GM12878 (cell line): ENCODE data around the gene POLR2B. TPM values are rescaled to one million over a fixed set of nuclear protein-coding genes. Genes with fewer than 3 reads are reported as not detected.

Source experiments
- ATAC-seq: fragments of 200-7000 bp; cut with Tn5 transposase; 3 replicates; pipeline ENCODE4 v1.9.1; 2020; ENCODE audit warnings: mild to moderate bottlenecking, moderate library complexity
- BruUV-seq: library from RNA; stranded (reverse); fragments of 400-500 nt; replicated peaks from 2 replicates; lab custom pipeline; 2021; lab: Mats Ljungman, UMichigan
- CTCF ChIA-PET: fragments of 300-600 bp; sonication (Branson Sonifier 250); formaldehyde crosslinking; extraction: SDS; loops from one replicate; lab custom pipeline; 2021; ENCODE audit warnings: inconsistent platforms; lab: Yijun Ruan, JAX
- POLR2A ChIA-PET: fragments of 350-600 bp; formaldehyde crosslinking; extraction: SDS; loops from one replicate; lab custom pipeline; 2021; ENCODE audit warnings: inconsistent platforms; lab: Charles Lee
- RAD21 ChIA-PET: fragments of 300-600 bp; sonication (Branson Sonifier 250); formaldehyde crosslinking; loops from one replicate; lab custom pipeline; 2023; ENCODE audit warnings: antibody characterized with exemption; ENCODE audit not compliant: unreplicated experiment; lab: Charles Lee
- SMC1A ChIA-PET: fragments of 300-600 bp; sonication (Branson Sonifier 250); formaldehyde crosslinking; loops from one replicate; lab custom pipeline; 2023; ENCODE audit not compliant: unreplicated experiment, uncharacterized antibody; lab: Charles Lee
- DNase-seq: peaks from one replicate; pipeline ENCODE4 v3.0.0-alpha.2; 2011; ENCODE audit warnings: low read depth, low spot score
- FAIRE-seq: peaks from 3 replicates; lab custom pipeline; 2011; peaks lifted over from hg19 to GRCh38; lab: Jason Lieb, UNC
- H2AFZ ChIP-seq: 2 replicates; pipeline ENCODE4 v1.6.0; 2011; ENCODE audit warnings: low read depth, low read length, control low read depth; ENCODE audit not compliant: control insufficient read depth
- H3K27ac ChIP-seq: 2 replicates; pipeline ENCODE4 v1.5.1; 2011; ENCODE audit warnings: control low read depth; ENCODE audit not compliant: control insufficient read depth, insufficient read depth
- H3K27me3 ChIP-seq, 2 experiments: replicated peaks in 1 of 2; 2 replicates each; pipeline versions ENCODE4 v1.6.0 to v1.6.1; 2011; ENCODE audit warnings: low read length in 1 of 2; ENCODE audit not compliant: control insufficient read depth in 2 of 2, insufficient read depth in 2 of 2
- H3K36me3 ChIP-seq, 2 experiments: 2 replicates each; pipeline ENCODE4 v1.5.1; 2011; ENCODE audit warnings: low read length in 1 of 2; ENCODE audit not compliant: control insufficient read depth in 2 of 2, insufficient read depth in 2 of 2
- H3K4me1 ChIP-seq: 2 replicates; pipeline ENCODE4 v1.6.1; 2011; ENCODE audit warnings: mild to moderate bottlenecking, low read length, moderate library complexity, mixed read lengths; ENCODE audit not compliant: control insufficient read depth, insufficient read depth
- H3K4me2 ChIP-seq: 2 replicates; pipeline ENCODE4 v1.6.0; 2011; ENCODE audit warnings: control low read depth; ENCODE audit not compliant: control insufficient read depth, insufficient read depth
- H3K4me3 ChIP-seq: fragments of 200-600 bp; sonication (generic); 2 replicates; pipeline ENCODE4 v1.5.1; 2016
- H3K79me2 ChIP-seq: 2 replicates; pipeline ENCODE4 v1.6.0; 2011; ENCODE audit warnings: low read length; ENCODE audit not compliant: control insufficient read depth, insufficient read depth
- H3K9ac ChIP-seq: 2 replicates; pipeline ENCODE4 v1.8.0; 2011; ENCODE audit warnings: low read length, control low read depth, mixed read lengths; ENCODE audit not compliant: control insufficient read depth, insufficient read depth
- H3K9me3 ChIP-seq: replicated peaks from 3 replicates; pipeline ENCODE4 v1.5.1; 2011; ENCODE audit warnings: mild to moderate bottlenecking, low read length; ENCODE audit not compliant: control insufficient read depth, insufficient read depth
- H4K20me1 ChIP-seq: 2 replicates; pipeline ENCODE4 v1.6.0; 2011; ENCODE audit not compliant: control insufficient read depth, insufficient read depth
- HCFC1 ChIP-seq: fragments of 150-350 bp; IDR thresholded peaks from 2 replicates; pipeline ENCODE4 v1.6.1; 2014; ENCODE audit warnings: low read length
- IRF3 ChIP-seq: fragments of 450-650 bp; IDR thresholded peaks from 2 replicates; pipeline ENCODE4 v1.6.1; 2014; ENCODE audit warnings: mild to moderate bottlenecking
- MTA3 ChIP-seq: IDR thresholded peaks from 2 replicates; pipeline ENCODE4 v1.6.1; 2012; ENCODE audit warnings: low read length, inconsistent platforms, borderline replicate concordance
- SMAD5 ChIP-seq: IDR thresholded peaks from 2 replicates; pipeline ENCODE4 v1.6.1; 2016; ENCODE audit warnings: antibody characterized with exemption, low read depth
- SMC3 ChIP-seq: IDR thresholded peaks from 2 replicates; pipeline ENCODE4 v1.6.1; 2011; ENCODE audit warnings: low read length, improper control_type of control experiment, borderline replicate concordance
- SUZ12 ChIP-seq: fragments of 200-600 bp; sonication (generic); IDR thresholded peaks from one replicate; pipeline ENCODE4 v1.6.1; 2018; ENCODE audit warnings: antibody characterized with exemption, mild to moderate bottlenecking; ENCODE audit not compliant: unreplicated experiment
- TBL1XR1 ChIP-seq: IDR thresholded peaks from 2 replicates; pipeline ENCODE4 v1.6.1; 2012; ENCODE audit warnings: low read depth, low read length, improper control_type of control experiment
- ZNF24 ChIP-seq: fragments of 450-650 bp; IDR thresholded peaks from 2 replicates; pipeline ENCODE4 v1.6.1; 2017; ENCODE audit warnings: antibody characterized with exemption, mild to moderate bottlenecking
- ZNF622 ChIP-seq: fragments of 450-650 bp; IDR thresholded peaks from 2 replicates; pipeline ENCODE4 v1.6.1; 2017; ENCODE audit warnings: mild to moderate bottlenecking, inconsistent platforms
- WGBS: methylation state at CpG from one replicate; pipeline ENCODE4 v1.1.6; 2016; ENCODE audit warnings: low lambda C conversion rate; ENCODE audit not compliant: insufficient replicate concordance, insufficient coverage; ENCODE audit errors: missing lambda C conversion rate; 5-methylcytosine and 5-hydroxymethylcytosine counted together
- in situ Hi-C: fragments of 300-500 bp; cut with MboI; formaldehyde crosslinking; loops from 9 replicates; pipeline ENCODE4 v1.14.3; 2018; ENCODE audit warnings: mixed read lengths
- intact Hi-C: fragments of 100-400 bp; cut with micrococcal nuclease; formaldehyde crosslinking; loops from one replicate; pipeline ENCODE4 v1.14.2; 2022; ENCODE audit not compliant: unreplicated experiment
- polyA plus RNA-seq, 11 experiments: library from polyadenylated mRNA; depleted of rRNA in 4 of 11; unstranded in 6 of 11; stranded (reverse) in 5 of 11; fragments of >200 nt; fragmentation: Nextera tagmentation in 4 of 11; fragmentation: Illumina TruSeq in 1 of 11; extraction: Ambion mirVana in 4 of 11; extraction: Trizol in 1 of 11; gene quantifications; 1 replicate in 1 of 11; 2 replicates in 10 of 11; pipeline versions ENCODE4 v1.2.1 to v1.2.3, GENCODE V29; 2011 to 2016; ENCODE audit warnings: inconsistent platforms in 2 of 11, missing spikeins in 2 of 11, low read depth in 1 of 11
- small RNA-seq: library from RNA; depleted of rRNA; stranded (forward); fragments of <200 nt; gene quantifications from one replicate; pipeline ENCODE3, GENCODE V24; 2014
- total RNA-seq, 4 experiments: library from RNA; depleted of rRNA in 3 of 4; stranded (reverse); fragments of >200 nt in 3 of 4; fragmentation: Illumina TruSeq in 1 of 4; extraction: Trizol in 1 of 4; gene quantifications; 2 replicates each; pipeline versions ENCODE4 v1.2.1 to v1.2.3, GENCODE V29; 2013 to 2021

The POLR2B gene
- total and polyA plus RNA-seq, 10 of the 15 experiments (the other 5 are each of a cell fraction or from before 2014, with no cell fraction given) = 46.0 to 183 (median 99.2) TPM

GRCh38 chr4:57078685-57079521 lies 100.2 kb downstream of the POLR2B start:
- no peak overlapping the region for H3K27ac ChIP-seq
- DNase-seq = no peak
- RAD21 ChIA-PET = interaction anchor here (0.6 kb wide), 1 partner anchor 83 kb away, joined by 4 read pairs; no protein-coding TSS in a partner anchor
- H3K79me2 ChIP-seq = no peaks in the 10 kb centered on the region
- BruUV-seq = no TSS peak
- no peaks in the 10 kb centered on the region for H3K9me3 ChIP-seq
- H3K36me3 ChIP-seq = no peaks in the 10 kb centered on the region
- ATAC-seq = no peak
- FAIRE-seq = no peak
- in situ Hi-C loops (no loop called here), intact Hi-C loops (no loop called here)
- CTCF ChIA-PET = no interaction called here
- H3K4me3 ChIP-seq = no peak overlapping the region
- WGBS = 37% methylated on average over 9 of the region's 10 CpGs
- H3K27me3 ChIP-seq = no peaks in the 10 kb centered on the region
- no peak overlapping the region for H2AFZ ChIP-seq
- SMC1A ChIA-PET = no interaction called here
- no peak overlapping the region for H3K9ac ChIP-seq
- POLR2A ChIA-PET = no interaction called here
- no peak overlapping the region for H3K4me2 ChIP-seq
- H4K20me1 ChIP-seq = no peaks in the 10 kb centered on the region
- no peak for TF ChIP-seq ZNF24
- no peak for TF ChIP-seq TBL1XR1
- TF ChIP-seq SUZ12 = no peak
- TF ChIP-seq SMC3 = no peak
- no peak for TF ChIP-seq IRF3
- no peak for TF ChIP-seq MTA3
- TF ChIP-seq ZNF622 = no peak
- no peak for TF ChIP-seq SMAD5
- TF ChIP-seq HCFC1 = no peak
- TF ChIP-seq, all 136 proteins: peak for 0
- H3K4me1 ChIP-seq = no peaks in the 10 kb centered on the region

Small RNA genes lying within 50 kb of the gene (small RNA-seq; reads per million reads assigned to genes)
- not detected for gene RNU6-998P

Other genes with a start within 250 kb of the POLR2B start
- gene SPINK2, start 157.2 kb upstream of the POLR2B start, total RNA-seq (2014; rRNA removed) = 0.27 and 0.40 TPM in 2 replicates
- 0.27 and 0.60 TPM in 2 replicates for gene SPINK2, start 157.2 kb upstream of the POLR2B start, total RNA-seq (2014; rRNA removed; fragmentation: Illumina TruSeq; extraction: Trizol)
- not detected in 2 replicates for gene SPINK2, start 157.2 kb upstream of the POLR2B start, total RNA-seq (2021)
- gene SPINK2, start 157.2 kb upstream of the POLR2B start, polyA plus RNA-seq (2011; rRNA removed) = 0.61 and 0.73 TPM in 2 replicates
- 0.13 and 2.4 TPM in 2 replicates for gene SPINK2, start 157.2 kb upstream of the POLR2B start, polyA plus RNA-seq (2014; fragmentation: Illumina TruSeq; extraction: Trizol)
- 1 to 10 TPM in 1 of 2 experiments, under 1 TPM in 1; 0.61 to 1.0 TPM for gene SPINK2, start 157.2 kb upstream of the POLR2B start, polyA plus RNA-seq (2014; fragmentation: Nextera tagmentation; extraction: Ambion mirVana)
- gene SPINK2, start 157.2 kb upstream of the POLR2B start, polyA plus RNA-seq (2014; rRNA removed) = 0.30 and 0.49 TPM in 2 replicates
- under 1 TPM; 0.66 to 0.88 TPM for gene SPINK2, start 157.2 kb upstream of the POLR2B start, polyA plus RNA-seq (2016; fragmentation: Nextera tagmentation; extraction: Ambion mirVana)
- 23.9 and 24.7 TPM in 2 replicates for gene REST, start 71.0 kb upstream of the POLR2B start, total RNA-seq (2014; rRNA removed)
- gene REST, start 71.0 kb upstream of the POLR2B start, total RNA-seq (2014; rRNA removed; fragmentation: Illumina TruSeq; extraction: Trizol) = 23.3 and 23.8 TPM in 2 replicates
- 29.5 and 33.5 TPM in 2 replicates for gene REST, start 71.0 kb upstream of the POLR2B start, total RNA-seq (2021)
- gene REST, start 71.0 kb upstream of the POLR2B start, polyA plus RNA-seq (2011; rRNA removed) = 17.6 and 24.4 TPM in 2 replicates
- 12.7 and 16.3 TPM in 2 replicates for gene REST, start 71.0 kb upstream of the POLR2B start, polyA plus RNA-seq (2014; fragmentation: Illumina TruSeq; extraction: Trizol)
- gene REST, start 71.0 kb upstream of the POLR2B start, polyA plus RNA-seq (2014; fragmentation: Nextera tagmentation; extraction: Ambion mirVana) = 1 to 10 TPM; 3.7 to 8.5 TPM
- gene REST, start 71.0 kb upstream of the POLR2B start, polyA plus RNA-seq (2014; rRNA removed) = 10.9 and 11.7 TPM in 2 replicates
- 10 to 100 TPM; 33.6 to 36.3 TPM for gene REST, start 71.0 kb upstream of the POLR2B start, polyA plus RNA-seq (2016; fragmentation: Nextera tagmentation; extraction: Ambion mirVana)
- gene NOA1, start 1.3 kb upstream of the POLR2B start, total RNA-seq (2014; rRNA removed) = 29.0 and 31.9 TPM in 2 replicates
- gene NOA1, start 1.3 kb upstream of the POLR2B start, total RNA-seq (2014; rRNA removed; fragmentation: Illumina TruSeq; extraction: Trizol) = 15.1 and 16.0 TPM in 2 replicates
- gene NOA1, start 1.3 kb upstream of the POLR2B start, total RNA-seq (2021) = 31.6 and 34.0 TPM in 2 replicates
- gene NOA1, start 1.3 kb upstream of the POLR2B start, polyA plus RNA-seq (2011; rRNA removed) = 26.8 and 29.6 TPM in 2 replicates
- 18.6 and 20.0 TPM in 2 replicates for gene NOA1, start 1.3 kb upstream of the POLR2B start, polyA plus RNA-seq (2014; fragmentation: Illumina TruSeq; extraction: Trizol)
- 1 to 10 TPM; 3.2 to 8.3 TPM for gene NOA1, start 1.3 kb upstream of the POLR2B start, polyA plus RNA-seq (2014; fragmentation: Nextera tagmentation; extraction: Ambion mirVana)
- gene NOA1, start 1.3 kb upstream of the POLR2B start, polyA plus RNA-seq (2014; rRNA removed) = 28.5 and 31.5 TPM in 2 replicates
- gene NOA1, start 1.3 kb upstream of the POLR2B start, polyA plus RNA-seq (2016; fragmentation: Nextera tagmentation; extraction: Ambion mirVana) = 10 to 100 TPM; 16.4 to 16.5 TPM
- gene IGFBP7, start 131.5 kb downstream of the POLR2B start, total RNA-seq (2014; rRNA removed) = not detected in 2 replicates
- gene IGFBP7, start 131.5 kb downstream of the POLR2B start, total RNA-seq (2014; rRNA removed; fragmentation: Illumina TruSeq; extraction: Trizol) = not detected in 2 replicates
- gene IGFBP7, start 131.5 kb downstream of the POLR2B start, total RNA-seq (2021) = 0.64 and 0.69 TPM in 2 replicates
- not detected in 2 replicates for gene IGFBP7, start 131.5 kb downstream of the POLR2B start, polyA plus RNA-seq (2011; rRNA removed)
- not detected in 2 replicates for gene IGFBP7, start 131.5 kb downstream of the POLR2B start, polyA plus RNA-seq (2014; fragmentation: Illumina TruSeq; extraction: Trizol)
- gene IGFBP7, start 131.5 kb downstream of the POLR2B start, polyA plus RNA-seq (2014; fragmentation: Nextera tagmentation; extraction: Ambion mirVana) = 1 to 10 TPM; 1.6 to 1.9 TPM
- not detected in 2 replicates for gene IGFBP7, start 131.5 kb downstream of the POLR2B start, polyA plus RNA-seq (2014; rRNA removed)
- gene IGFBP7, start 131.5 kb downstream of the POLR2B start, polyA plus RNA-seq (2016; fragmentation: Nextera tagmentation; extraction: Ambion mirVana) = 1 to 10 TPM in 1 of 2 experiments, under 1 TPM in 1; 0.84 to 1.4 TPM